ENCODE data around the gene SUGCT.

Gene SUGCT

GRCh38 chr7:40800771-40801170 is 666.0 kb downstream of the SUGCT start:
- ChIA-PET CTCF (no interaction called here), POLR2A (no interaction called here)
- H3K4me3 ChIP-seq (ENCODE audit: low read depth, low read length): no peak overlapping the region

GRCh38 chr7:40802497-40802896 is 667.7 kb downstream of the SUGCT start:
- Histone ChIP-seq H3K36me3 (ENCODE audit: control insufficient read depth in 2 of 2, insufficient read depth in 1 of 2, low read length in 2 of 2) (no peaks in the 10 kb centered on the region), H3K4me3 (ENCODE audit: low read depth, low read length) (no peak overlapping the region), H3K9me3 (ENCODE audit: control insufficient read depth, insufficient read depth, low read depth, low read length) (no peaks in the 10 kb centered on the region), H3K4me1 (ENCODE audit: control insufficient read depth, insufficient read depth, low read length) (no peaks in the 10 kb centered on the region), H3K27ac (ENCODE audit: extremely low read depth, low read depth, low read length) (no peak overlapping the region)
- ChIA-PET POLR2A (no interaction called here), CTCF (no interaction called here)
- TF ChIP-seq ZSCAN5A (tag by site-specific recombination; IDR thresholded peaks at IDR 0.05) (no peak), GLI4 (tag by site-specific recombination; IDR thresholded peaks at IDR 0.05) (no peak), ZNF514 (tag by site-specific recombination; IDR thresholded peaks at IDR 0.05) (no peak), ZNF140 (tag by site-specific recombination; IDR thresholded peaks at IDR 0.05) (no peak), ZNF133 (tag by site-specific recombination; IDR thresholded peaks at IDR 0.05) (no peak), ZNF777 (tag by site-specific recombination; IDR thresholded peaks at IDR 0.05; ENCODE audit: borderline replicate concordance) (no peak), KLF7 (tag by site-specific recombination; IDR thresholded peaks at IDR 0.05; ENCODE audit: borderline replicate concordance) (no peak), ZNF211 (tag by site-specific recombination; IDR thresholded peaks at IDR 0.05; ENCODE audit: low read depth) (no peak), ZNF843 (tag by site-specific recombination; IDR thresholded peaks at IDR 0.05) (no peak), ZNF629 (tag by site-specific recombination; IDR thresholded peaks at IDR 0.05) (no peak), ZNF404 (tag by site-specific recombination; IDR thresholded peaks at IDR 0.05) (no peak), WT1 (tag by site-specific recombination; IDR thresholded peaks at IDR 0.05) (no peak)
- TF ChIP-seq, protein P1, sequence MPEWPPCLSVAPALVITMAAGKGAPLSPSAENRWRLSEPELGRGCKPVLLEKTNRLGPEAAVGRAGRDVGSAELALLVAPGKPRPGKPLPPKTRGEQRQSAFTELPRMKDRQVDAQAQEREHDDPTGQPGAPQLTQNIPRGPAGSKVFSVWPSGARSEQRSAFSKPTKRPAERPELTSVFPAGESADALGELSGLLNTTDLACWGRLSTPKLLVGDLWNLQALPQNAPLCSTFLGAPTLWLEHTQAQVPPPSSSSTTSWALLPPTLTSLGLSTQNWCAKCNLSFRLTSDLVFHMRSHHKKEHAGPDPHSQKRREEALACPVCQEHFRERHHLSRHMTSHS (tag by site-specific recombination; IDR thresholded peaks at IDR 0.05): no peak
- TF ChIP-seq, protein P2, sequence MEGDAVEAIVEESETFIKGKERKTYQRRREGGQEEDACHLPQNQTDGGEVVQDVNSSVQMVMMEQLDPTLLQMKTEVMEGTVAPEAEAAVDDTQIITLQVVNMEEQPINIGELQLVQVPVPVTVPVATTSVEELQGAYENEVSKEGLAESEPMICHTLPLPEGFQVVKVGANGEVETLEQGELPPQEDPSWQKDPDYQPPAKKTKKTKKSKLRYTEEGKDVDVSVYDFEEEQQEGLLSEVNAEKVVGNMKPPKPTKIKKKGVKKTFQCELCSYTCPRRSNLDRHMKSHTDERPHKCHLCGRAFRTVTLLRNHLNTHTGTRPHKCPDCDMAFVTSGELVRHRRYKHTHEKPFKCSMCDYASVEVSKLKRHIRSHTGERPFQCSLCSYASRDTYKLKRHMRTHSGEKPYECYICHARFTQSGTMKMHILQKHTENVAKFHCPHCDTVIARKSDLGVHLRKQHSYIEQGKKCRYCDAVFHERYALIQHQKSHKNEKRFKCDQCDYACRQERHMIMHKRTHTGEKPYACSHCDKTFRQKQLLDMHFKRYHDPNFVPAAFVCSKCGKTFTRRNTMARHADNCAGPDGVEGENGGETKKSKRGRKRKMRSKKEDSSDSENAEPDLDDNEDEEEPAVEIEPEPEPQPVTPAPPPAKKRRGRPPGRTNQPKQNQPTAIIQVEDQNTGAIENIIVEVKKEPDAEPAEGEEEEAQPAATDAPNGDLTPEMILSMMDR (tag by site-specific recombination; IDR thresholded peaks at IDR 0.05): no peak

More at GRCh38 chr7:40800771-40801170, 666.0 kb downstream of the SUGCT start:
- H3K9me3 ChIP-seq (ENCODE audit: control insufficient read depth, insufficient read depth, low read depth, low read length): no peaks in the 10 kb centered on the region
- no peak overlapping the region for H3K27ac ChIP-seq (ENCODE audit: extremely low read depth, low read depth, low read length)
- H3K36me3 ChIP-seq (ENCODE audit: control insufficient read depth in 2 of 2, insufficient read depth in 1 of 2, low read length in 2 of 2): no peaks in the 10 kb centered on the region
- H3K4me1 ChIP-seq (ENCODE audit: control insufficient read depth, insufficient read depth, low read length): no peaks in the 10 kb centered on the region
- TF ChIP-seq OVOL3 (tag by site-specific recombination; IDR thresholded peaks at IDR 0.05) (no peak), ZNF571 (tag by site-specific recombination; IDR thresholded peaks at IDR 0.05) (no peak), ZNF202 (tag by site-specific recombination; IDR thresholded peaks at IDR 0.05; ENCODE audit: borderline replicate concordance) (no peak), KLF9 (tag by site-specific recombination; IDR thresholded peaks at IDR 0.05; ENCODE audit: low read depth) (no peak), ZBTB26 (tag by site-specific recombination; optimal IDR thresholded peaks at IDR 0.05) (no peak), ZNF184 (tag by site-specific recombination; IDR thresholded peaks at IDR 0.05) (no peak), GLI2 (tag by site-specific recombination; IDR thresholded peaks at IDR 0.05; ENCODE audit: borderline replicate concordance, low read depth) (no peak), ZNF302 (tag by site-specific recombination; IDR thresholded peaks at IDR 0.05; ENCODE audit: low read depth) (no peak), ZBTB21 (tag by site-specific recombination; IDR thresholded peaks at IDR 0.05) (no peak), ZNF664 (tag by site-specific recombination; IDR thresholded peaks at IDR 0.05) (no peak), ZNF324 (tag by site-specific recombination; IDR thresholded peaks at IDR 0.05) (no peak), ZNF48 (tag by site-specific recombination; IDR thresholded peaks at IDR 0.05) (no peak), ZNF18 (tag by site-specific recombination; IDR thresholded peaks at IDR 0.05) (no peak), ZBTB8A (tag by site-specific recombination; IDR thresholded peaks at IDR 0.05) (no peak)
- TF ChIP-seq, protein P3, sequence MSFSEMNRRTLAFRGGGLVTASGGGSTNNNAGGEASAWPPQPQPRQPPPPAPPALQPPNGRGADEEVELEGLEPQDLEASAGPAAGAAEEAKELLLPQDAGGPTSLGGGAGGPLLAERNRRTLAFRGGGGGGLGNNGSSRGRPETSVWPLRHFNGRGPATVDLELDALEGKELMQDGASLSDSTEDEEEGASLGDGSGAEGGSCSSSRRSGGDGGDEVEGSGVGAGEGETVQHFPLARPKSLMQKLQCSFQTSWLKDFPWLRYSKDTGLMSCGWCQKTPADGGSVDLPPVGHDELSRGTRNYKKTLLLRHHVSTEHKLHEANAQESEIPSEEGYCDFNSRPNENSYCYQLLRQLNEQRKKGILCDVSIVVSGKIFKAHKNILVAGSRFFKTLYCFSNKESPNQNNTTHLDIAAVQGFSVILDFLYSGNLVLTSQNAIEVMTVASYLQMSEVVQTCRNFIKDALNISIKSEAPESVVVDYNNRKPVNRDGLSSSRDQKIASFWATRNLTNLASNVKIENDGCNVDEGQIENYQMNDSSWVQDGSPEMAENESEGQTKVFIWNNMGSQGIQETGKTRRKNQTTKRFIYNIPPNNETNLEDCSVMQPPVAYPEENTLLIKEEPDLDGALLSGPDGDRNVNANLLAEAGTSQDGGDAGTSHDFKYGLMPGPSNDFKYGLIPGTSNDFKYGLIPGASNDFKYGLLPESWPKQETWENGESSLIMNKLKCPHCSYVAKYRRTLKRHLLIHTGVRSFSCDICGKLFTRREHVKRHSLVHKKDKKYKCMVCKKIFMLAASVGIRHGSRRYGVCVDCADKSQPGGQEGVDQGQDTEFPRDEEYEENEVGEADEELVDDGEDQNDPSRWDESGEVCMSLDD (tag by site-specific recombination; IDR thresholded peaks at IDR 0.05): no peak

Measured in HEK293 (cell line).